DND-41 (cell line): ENCODE results near the gene YIPF1.

Experiments
- CTCF ChIP-seq: IDR thresholded peaks from 2 replicates; pipeline ENCODE4 v1.5.1; 2012; ENCODE audit warnings: borderline replicate concordance, low read length, moderate library complexity, mild to moderate bottlenecking; ENCODE audit not compliant: poor library complexity, severe bottlenecking; ENCODE audit errors: extremely low read depth
- EZH2 ChIP-seq: IDR thresholded peaks from 3 replicates; pipeline ENCODE4 v1.6.1; 2012; ENCODE audit warnings: borderline replicate concordance, low read depth, mild to moderate bottlenecking, moderate library complexity, low read length, inconsistent platforms; ENCODE audit not compliant: severe bottlenecking

DNA sequence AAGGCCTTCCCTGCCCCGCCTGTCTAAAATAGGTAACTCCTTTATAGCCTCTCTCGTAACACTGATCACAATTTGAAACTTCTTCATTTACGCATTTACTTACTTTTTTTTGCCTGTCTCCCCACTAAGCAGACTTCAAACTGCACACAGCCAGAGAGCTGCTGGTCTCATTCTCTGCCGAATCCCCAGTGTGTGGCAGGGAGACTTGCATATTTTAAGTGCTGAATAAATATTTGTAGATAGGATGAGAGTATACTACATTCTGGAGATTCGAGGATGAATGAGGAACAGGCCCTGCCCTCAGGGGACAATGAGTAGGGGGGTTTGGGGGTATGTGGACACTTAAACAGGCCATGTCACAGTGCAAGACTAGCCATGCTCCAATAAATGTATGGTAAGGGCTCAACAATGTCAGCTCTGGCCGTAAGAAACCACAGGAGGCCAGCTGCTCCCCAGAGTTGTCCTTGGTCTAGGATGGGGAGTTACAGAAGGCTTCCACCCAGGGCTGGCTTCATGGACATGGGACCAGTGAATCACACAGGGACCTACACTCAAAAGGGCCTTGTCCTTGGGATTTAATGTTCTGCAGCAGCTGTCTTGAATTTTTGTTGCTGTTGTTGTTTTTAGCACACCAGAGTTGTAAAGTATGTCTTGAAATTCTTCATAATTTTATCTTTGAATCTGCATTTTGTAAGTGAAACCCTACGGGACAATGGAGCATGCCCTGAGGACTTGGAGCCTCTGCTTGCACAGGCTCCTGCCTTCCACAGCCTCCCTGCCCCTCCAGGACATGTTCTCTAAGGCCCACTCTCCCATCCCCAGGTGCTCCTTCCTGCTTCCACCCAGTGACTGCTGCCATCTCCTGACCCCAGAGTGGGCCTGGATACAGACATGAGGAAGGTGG, 12.9 kb upstream of the YIPF1 start:
- TF ChIP-seq EZH2 (no peak), CTCF (no peak)
